ENCODE measurements around the gene PLIN4.

DNA sequence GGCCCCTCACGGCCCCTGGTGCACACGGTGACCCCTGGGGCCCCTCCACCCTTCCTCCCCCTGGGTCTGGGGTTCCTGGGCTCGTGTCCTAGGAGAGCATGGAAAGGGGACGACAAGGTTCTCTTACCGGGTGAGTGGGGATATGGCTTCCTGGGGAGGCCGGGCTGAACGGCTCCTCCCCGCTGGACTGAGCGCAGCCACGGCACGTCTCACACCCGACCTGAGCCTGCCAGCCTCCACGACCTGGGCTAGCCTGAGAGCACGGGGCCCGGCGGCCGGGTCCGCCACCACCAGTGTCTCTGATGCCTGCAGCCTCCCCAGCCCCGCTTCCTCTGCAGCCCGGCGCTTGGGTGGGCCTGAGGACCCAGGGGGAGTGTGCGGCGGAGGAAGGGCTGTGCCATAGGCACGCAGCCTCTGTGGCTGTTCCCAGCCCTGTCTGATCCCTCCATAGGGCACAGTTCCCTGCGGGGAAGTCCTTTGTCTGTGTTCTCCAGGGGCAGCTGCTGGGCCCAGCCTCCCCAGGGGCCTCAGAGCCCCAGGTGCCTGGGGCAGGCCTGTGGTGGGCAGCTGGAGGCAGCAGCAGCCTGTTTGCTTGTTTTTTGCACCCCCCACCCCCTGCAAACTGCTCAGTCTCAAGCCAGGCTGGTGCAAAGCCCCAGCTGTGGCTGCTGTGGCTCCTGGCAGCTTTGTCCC lies 15.0 kb downstream of the PLIN4 start:
- TF ChIP-seq, protein P1, sequence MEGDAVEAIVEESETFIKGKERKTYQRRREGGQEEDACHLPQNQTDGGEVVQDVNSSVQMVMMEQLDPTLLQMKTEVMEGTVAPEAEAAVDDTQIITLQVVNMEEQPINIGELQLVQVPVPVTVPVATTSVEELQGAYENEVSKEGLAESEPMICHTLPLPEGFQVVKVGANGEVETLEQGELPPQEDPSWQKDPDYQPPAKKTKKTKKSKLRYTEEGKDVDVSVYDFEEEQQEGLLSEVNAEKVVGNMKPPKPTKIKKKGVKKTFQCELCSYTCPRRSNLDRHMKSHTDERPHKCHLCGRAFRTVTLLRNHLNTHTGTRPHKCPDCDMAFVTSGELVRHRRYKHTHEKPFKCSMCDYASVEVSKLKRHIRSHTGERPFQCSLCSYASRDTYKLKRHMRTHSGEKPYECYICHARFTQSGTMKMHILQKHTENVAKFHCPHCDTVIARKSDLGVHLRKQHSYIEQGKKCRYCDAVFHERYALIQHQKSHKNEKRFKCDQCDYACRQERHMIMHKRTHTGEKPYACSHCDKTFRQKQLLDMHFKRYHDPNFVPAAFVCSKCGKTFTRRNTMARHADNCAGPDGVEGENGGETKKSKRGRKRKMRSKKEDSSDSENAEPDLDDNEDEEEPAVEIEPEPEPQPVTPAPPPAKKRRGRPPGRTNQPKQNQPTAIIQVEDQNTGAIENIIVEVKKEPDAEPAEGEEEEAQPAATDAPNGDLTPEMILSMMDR (IDR thresholded peaks at IDR 0.05): no peak
- TF ChIP-seq POLR2A (IDR thresholded peaks at IDR 0.05): no peak
